ENCODE measurements around the gene FOXJ1.

DNA sequence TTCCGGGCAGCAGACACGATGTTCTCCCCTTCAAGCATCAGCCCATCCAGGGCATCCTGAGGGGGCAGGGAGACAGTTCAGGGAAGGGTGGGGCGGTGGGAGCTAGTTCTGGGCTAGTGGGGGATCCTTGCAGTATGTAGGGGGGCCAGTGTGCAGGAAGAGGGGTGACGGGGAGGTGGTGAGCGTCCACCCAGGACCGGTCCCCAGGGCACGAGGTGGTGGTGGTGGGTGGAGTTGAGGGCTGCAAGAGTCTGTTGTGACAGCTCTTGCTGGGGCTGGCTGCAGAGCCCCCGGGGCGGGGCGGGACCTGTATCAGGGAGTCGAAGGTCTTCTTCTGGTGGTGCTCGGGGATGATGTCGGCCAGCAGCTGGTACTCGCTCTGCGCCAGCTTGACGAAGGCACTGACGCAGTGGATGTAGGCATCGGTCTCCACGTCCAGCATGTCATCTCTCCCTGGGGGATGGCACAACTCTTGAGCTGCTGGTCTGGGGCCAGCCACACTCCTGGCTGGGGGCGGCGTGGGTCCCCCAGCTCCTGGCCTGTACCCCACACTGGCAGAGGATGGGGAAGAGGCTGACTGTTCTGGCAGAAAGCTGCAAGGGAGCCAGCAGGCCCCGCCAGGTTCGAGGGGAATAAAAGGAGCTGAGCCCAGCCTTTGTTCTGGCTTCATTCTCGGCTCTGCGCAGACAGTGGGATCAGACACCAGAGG is 52.0 kb downstream of the FOXJ1 start:
- TF ChIP-seq, protein P1, sequence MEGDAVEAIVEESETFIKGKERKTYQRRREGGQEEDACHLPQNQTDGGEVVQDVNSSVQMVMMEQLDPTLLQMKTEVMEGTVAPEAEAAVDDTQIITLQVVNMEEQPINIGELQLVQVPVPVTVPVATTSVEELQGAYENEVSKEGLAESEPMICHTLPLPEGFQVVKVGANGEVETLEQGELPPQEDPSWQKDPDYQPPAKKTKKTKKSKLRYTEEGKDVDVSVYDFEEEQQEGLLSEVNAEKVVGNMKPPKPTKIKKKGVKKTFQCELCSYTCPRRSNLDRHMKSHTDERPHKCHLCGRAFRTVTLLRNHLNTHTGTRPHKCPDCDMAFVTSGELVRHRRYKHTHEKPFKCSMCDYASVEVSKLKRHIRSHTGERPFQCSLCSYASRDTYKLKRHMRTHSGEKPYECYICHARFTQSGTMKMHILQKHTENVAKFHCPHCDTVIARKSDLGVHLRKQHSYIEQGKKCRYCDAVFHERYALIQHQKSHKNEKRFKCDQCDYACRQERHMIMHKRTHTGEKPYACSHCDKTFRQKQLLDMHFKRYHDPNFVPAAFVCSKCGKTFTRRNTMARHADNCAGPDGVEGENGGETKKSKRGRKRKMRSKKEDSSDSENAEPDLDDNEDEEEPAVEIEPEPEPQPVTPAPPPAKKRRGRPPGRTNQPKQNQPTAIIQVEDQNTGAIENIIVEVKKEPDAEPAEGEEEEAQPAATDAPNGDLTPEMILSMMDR (conservative IDR thresholded peaks at IDR 0.05; ENCODE audit: low read length): no peak
- TF ChIP-seq EZH2phosphoT487 (IDR thresholded peaks at IDR 0.05; ENCODE audit: borderline replicate concordance): no peak
